K562 (cell line): ENCODE measurements around the gene DAZAP1. TPM values are rescaled to one million over a fixed set of nuclear protein-coding genes. Genes with fewer than 3 reads are reported as not detected.

Experiments
- ATAC-seq: fragments of 200-7000 bp; cut with Tn5 transposase; 3 replicates; pipeline ENCODE4 v1.9.1; 2020; ENCODE audit warnings: moderate library complexity
- BruUV-seq: library from RNA; stranded (reverse); fragments of 400-500 nt; replicated peaks from 2 replicates; lab custom pipeline; 2021; lab: Mats Ljungman, UMichigan
- CTCF ChIA-PET: fragments of 300-600 bp; formaldehyde crosslinking; extraction: SDS; loops from one replicate; lab custom pipeline; 2021; ENCODE audit warnings: low intra/inter-chr PET ratio; lab: Yijun Ruan, JAX
- POLR2A ChIA-PET: fragments of 300-600, 350-650 bp; sonication (Branson Sonifier 250); formaldehyde crosslinking; extraction: SDS; loops from one replicate; lab custom pipeline; 2021; ENCODE audit warnings: antibody characterized with exemption, inconsistent platforms; lab: Yijun Ruan, JAX
- DNase-seq, 4 experiments: peaks; one replicate each; pipeline versions ENCODE4 v3.0.0 to v3.0.0-alpha.2; 2011 to 2018; ENCODE audit warnings: low spot score in 3 of 4, mixed read lengths in 3 of 4; ENCODE audit errors: extremely low read depth in 1 of 4
- FAIRE-seq: peaks from 2 replicates; lab custom pipeline; 2011; peaks lifted over from hg19 to GRCh38; lab: Jason Lieb, UNC
- H2AFZ ChIP-seq: 2 replicates; pipeline ENCODE4 v1.6.0; 2011; ENCODE audit warnings: low read depth, low read length, control low read depth, inconsistent platforms
- H3K27ac ChIP-seq: fragments of 200-600 bp; 3 replicates; pipeline ENCODE4 v1.8.0; 2011; ENCODE audit warnings: low read depth, mild to moderate bottlenecking, control low read depth, inconsistent platforms, low read length, moderate library complexity, mixed read lengths; ENCODE audit errors: extremely low read depth
- H3K27me3 ChIP-seq, 2 experiments: fragments of 300-600 bp in 1 of 2; 2 replicates in 1 of 2; 3 replicates in 1 of 2; pipeline versions ENCODE4 v1.6.0 to v1.8.0; 2011; ENCODE audit warnings: inconsistent platforms in 2 of 2, low read length in 2 of 2, mild to moderate bottlenecking in 1 of 2, mixed read lengths in 1 of 2, moderate library complexity in 1 of 2; ENCODE audit not compliant: control insufficient read depth in 2 of 2, insufficient read depth in 2 of 2
- H3K36me3 ChIP-seq: fragments of 300-600 bp; 3 replicates; pipeline ENCODE4 v1.8.0; 2011; ENCODE audit warnings: mild to moderate bottlenecking, low read length, inconsistent platforms; ENCODE audit not compliant: control insufficient read depth, insufficient read depth
- H3K4me1 ChIP-seq, 2 experiments: fragments of 200-600 bp in 1 of 2; replicated peaks in 1 of 2; 2 replicates in 1 of 2; 3 replicates in 1 of 2; pipeline versions ENCODE4 v1.5.1 to v1.8.0; 2011; ENCODE audit warnings: inconsistent platforms in 2 of 2, low read length in 2 of 2, mild to moderate bottlenecking in 1 of 2, mixed read lengths in 1 of 2, moderate library complexity in 1 of 2; ENCODE audit not compliant: control insufficient read depth in 2 of 2, insufficient read depth in 2 of 2
- H3K4me2 ChIP-seq: 2 replicates; pipeline ENCODE4 v1.6.1; 2011; ENCODE audit warnings: low read length, control low read depth, inconsistent platforms, mixed read lengths; ENCODE audit not compliant: insufficient read depth
- H3K4me3 ChIP-seq: fragments of 200-600 bp; sonication (generic), shearing (Covaris generic); 2 replicates; pipeline ENCODE4 v1.5.1; 2016; ENCODE audit warnings: control low read depth, inconsistent platforms
- H3K79me2 ChIP-seq: fragments of 200-600 bp; 3 replicates; pipeline ENCODE4 v1.8.0; 2011; ENCODE audit warnings: low read length, inconsistent platforms; ENCODE audit not compliant: control insufficient read depth, insufficient read depth
- H3K9ac ChIP-seq, 2 experiments: 2 replicates each; pipeline versions ENCODE4 v1.6.0 to v1.6.1; 2011; ENCODE audit warnings: low read depth in 2 of 2, low read length in 2 of 2, control low read depth in 1 of 2, inconsistent platforms in 1 of 2, mild to moderate bottlenecking in 1 of 2, mixed read lengths in 1 of 2; ENCODE audit not compliant: insufficient read depth in 1 of 2
- H3K9me1 ChIP-seq: one replicate; pipeline ENCODE4 v1.6.0; 2011; ENCODE audit warnings: inconsistent platforms, mild to moderate bottlenecking, low read length, moderate library complexity; ENCODE audit not compliant: control insufficient read depth, insufficient read depth
- H3K9me3 ChIP-seq: replicated peaks from 2 replicates; pipeline ENCODE4 v1.5.1; 2011; ENCODE audit warnings: low read depth, low read length, inconsistent platforms; ENCODE audit not compliant: control insufficient read depth, insufficient read depth
- H4K20me1 ChIP-seq: replicated peaks from 2 replicates; pipeline ENCODE4 v1.6.1; 2011; ENCODE audit warnings: low read length, inconsistent platforms, mixed read lengths; ENCODE audit not compliant: control insufficient read depth, insufficient read depth
- CAMTA2 ChIP-seq: fragments of 250-450 bp; sonication (Bioruptor Pico); conservative IDR thresholded peaks from 2 replicates; pipeline ENCODE4 v1.5.1; 2022
- CBFA2T2 ChIP-seq: fragments of 450-650 bp; conservative IDR thresholded peaks from 2 replicates; pipeline ENCODE4 v1.6.1; 2017; ENCODE audit warnings: mild to moderate bottlenecking
- DNMT1 ChIP-seq: fragments of 450-650 bp; IDR thresholded peaks from 2 replicates; pipeline ENCODE4 v1.6.1; 2016; ENCODE audit warnings: antibody characterized with exemption, mild to moderate bottlenecking
- FOXK2 ChIP-seq, 2 experiments: fragments of 450-650 bp; IDR thresholded peaks in 1 of 2; conservative IDR thresholded peaks in 1 of 2; 2 replicates each; pipeline ENCODE4 v1.6.1; 2016; ENCODE audit warnings: low read depth in 2 of 2, mild to moderate bottlenecking in 1 of 2
- HDAC3 ChIP-seq: fragments of 450-650 bp; IDR thresholded peaks from 2 replicates; pipeline ENCODE4 v1.6.1; 2018; ENCODE audit warnings: borderline replicate concordance, mild to moderate bottlenecking, moderate library complexity; ENCODE audit not compliant: partially characterized antibody
- HSF4 ChIP-seq: fragments of 250-450 bp; sonication (Bioruptor Pico); IDR thresholded peaks from 2 replicates; pipeline ENCODE4 v2.1.2; 2022; ENCODE audit warnings: mild to moderate bottlenecking, moderate library complexity, borderline replicate concordance
- IRF2 ChIP-seq: sonication (generic); formaldehyde crosslinking; IDR thresholded peaks from 2 replicates; pipeline ENCODE4 v1.8.1; 2022; ENCODE audit warnings: mild to moderate bottlenecking, missing genetic modification reagents
- KDM1A ChIP-seq, 2 experiments: fragments of 450-650 bp; IDR thresholded peaks; 2 replicates each; pipeline ENCODE4 v1.6.1; 2016; ENCODE audit warnings: mild to moderate bottlenecking in 2 of 2
- POLR2G ChIP-seq: fragments of 200-400 bp; formaldehyde crosslinking; IDR thresholded peaks from 2 replicates; pipeline ENCODE4 v1.6.1; 2017; ENCODE audit warnings: low read depth, mild to moderate bottlenecking, antibody characterized with exemption, low read length, moderate library complexity
- RCOR1 ChIP-seq, 2 experiments: IDR thresholded peaks; 2 replicates each; pipeline ENCODE4 v1.6.1; 2012; ENCODE audit warnings: low read depth in 2 of 2, low read length in 2 of 2, borderline replicate concordance in 1 of 2, improper control_type of control experiment in 1 of 2
- SETDB1 ChIP-seq: IDR thresholded peaks from one replicate; pipeline ENCODE4 v1.6.1; 2012; ENCODE audit warnings: low read length, control low read depth, inconsistent platforms
- SRSF3 ChIP-seq: fragments of 200-400 bp; formaldehyde crosslinking; IDR thresholded peaks from 2 replicates; pipeline ENCODE4 v1.6.1; 2016; ENCODE audit warnings: mild to moderate bottlenecking, low read length, moderate library complexity; ENCODE audit not compliant: insufficient read depth
- TAF7 ChIP-seq: fragments of 450-650 bp; IDR thresholded peaks from 2 replicates; pipeline ENCODE4 v1.6.1; 2016; ENCODE audit warnings: missing genetic modification characterization, missing compliant biosample characterization
- TFAP4 ChIP-seq: sonication (generic); formaldehyde crosslinking; IDR thresholded peaks from 2 replicates; pipeline ENCODE4 v1.8.0; 2022; ENCODE audit warnings: missing genetic modification reagents, mild to moderate bottlenecking, moderate library complexity, borderline replicate concordance
- ZNF184 ChIP-seq: sonication (generic); formaldehyde crosslinking; IDR thresholded peaks from 2 replicates; pipeline ENCODE4 v1.5.0; 2020; ENCODE audit warnings: missing genetic modification reagents
- ZNF551 ChIP-seq: fragments of 250-450 bp; sonication (Bioruptor Pico); IDR thresholded peaks from 2 replicates; pipeline ENCODE4 v1.5.0; 2021; ENCODE audit warnings: mild to moderate bottlenecking, moderate library complexity
- WGBS: fragments of 100-300 bp; shearing (Covaris generic); methylation state at CpG from one replicate; pipeline ENCODE4 v1.1.6; 2016; ENCODE audit warnings: low coverage, mixed read lengths; ENCODE audit not compliant: insufficient coverage; ENCODE audit errors: missing lambda C conversion rate; 5-methylcytosine and 5-hydroxymethylcytosine counted together
- in situ Hi-C: fragments of 300-500 bp; cut with MboI; formaldehyde crosslinking; loops from 4 replicates; pipeline ENCODE4 v1.15.0; 2018; ENCODE audit warnings: inconsistent platforms, mixed read lengths
- intact Hi-C: fragments of 100-400 bp; cut with micrococcal nuclease; formaldehyde crosslinking; loops from 2 replicates; pipeline ENCODE4 v1.14.2; 2022
- polyA plus RNA-seq, 8 experiments: library from polyadenylated mRNA; depleted of rRNA in 4 of 8; stranded (reverse) in 5 of 8; unstranded in 3 of 8; fragments of >200 nt; fragmentation: Nextera tagmentation in 2 of 8; fragmentation: Illumina TruSeq in 1 of 8; extraction: Ambion mirVana in 2 of 8; extraction: Trizol in 1 of 8; gene quantifications; 2 replicates each; pipeline versions ENCODE4 v1.2.1 to v1.2.3, GENCODE V29; 2011 to 2014; ENCODE audit warnings: inconsistent platforms in 1 of 8, missing spikeins in 1 of 8
- total RNA-seq, 7 experiments: library from RNA; depleted of rRNA in 6 of 7; stranded (reverse); fragments of >200 nt in 6 of 7; fragmentation: Illumina TruSeq in 2 of 7; extraction: Trizol in 2 of 7; gene quantifications; 2 replicates each; pipeline versions ENCODE4 v1.2.1 to v1.2.3, GENCODE V29; 2011 to 2021; ENCODE audit warnings: low replicate concordance in 1 of 7
- TF ChIP-seq, protein P1 (sequence below): sonication (generic); formaldehyde crosslinking; IDR thresholded peaks from 2 replicates; pipeline ENCODE4 v1.9.0; 2022; ENCODE audit warnings: mild to moderate bottlenecking, missing genetic modification reagents
- TF ChIP-seq, protein P2 (sequence below): sonication (generic); formaldehyde crosslinking; IDR thresholded peaks from 2 replicates; pipeline ENCODE4 v1.8.1; 2022; ENCODE audit warnings: missing genetic modification reagents

The DAZAP1 gene
- total and polyA plus RNA-seq, 9 of the 15 experiments (the other 6 are each of a cell fraction or from before 2014, with no cell fraction given): 10.8 to 289 (median 142) TPM

DNA sequence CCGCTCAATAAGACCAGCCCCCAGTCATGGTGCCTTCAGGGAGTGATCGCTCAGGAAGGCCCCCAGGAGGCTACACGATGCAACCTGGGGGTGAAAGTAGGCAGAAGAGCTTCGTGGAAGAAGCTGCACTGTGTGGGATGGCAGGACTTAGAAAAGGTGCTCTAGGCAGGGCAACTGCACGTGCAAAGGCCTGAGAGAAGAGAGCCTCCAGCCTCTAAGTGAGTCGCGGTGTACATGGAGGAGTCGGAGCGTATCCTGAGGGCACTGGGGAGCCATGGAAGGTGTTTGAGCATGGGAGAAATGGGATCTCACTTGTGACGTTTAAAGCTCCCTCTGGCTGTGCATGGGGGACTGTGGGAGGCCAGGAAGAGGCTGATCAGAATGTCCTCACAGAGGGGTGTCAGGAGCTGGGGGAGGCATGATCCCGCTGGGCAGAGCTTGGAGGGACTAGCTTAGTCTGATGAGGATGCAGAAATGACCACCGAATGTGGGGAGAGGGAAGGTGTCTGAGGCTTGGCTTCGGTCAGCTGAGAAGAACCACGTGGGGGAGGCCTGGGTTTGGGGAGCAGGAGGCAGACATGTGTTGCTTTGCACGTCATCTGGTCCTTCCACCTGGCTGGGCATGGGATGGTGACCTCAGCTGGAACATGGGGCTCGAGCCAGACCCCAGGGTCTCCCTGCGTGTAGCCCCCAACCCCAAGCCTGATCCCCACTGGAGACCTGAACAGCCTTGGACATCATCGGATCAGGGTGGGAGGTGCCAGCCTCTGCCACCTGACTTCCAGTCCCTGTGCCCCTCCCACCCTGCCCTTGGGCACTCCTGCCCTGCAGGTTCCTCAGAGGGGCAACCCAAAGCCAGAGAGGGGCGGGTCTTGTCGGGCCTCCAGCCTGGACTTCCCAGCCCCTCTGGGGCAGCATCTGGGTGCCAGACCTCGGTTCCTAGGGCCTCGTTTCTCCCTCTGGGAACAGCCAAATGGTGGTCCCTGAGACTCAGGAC lies 43.6 kb downstream of the DAZAP1 start:
- CTCF ChIA-PET: no interaction called here
- no peak for ATAC-seq
- intact Hi-C loops: no loop called here
- TF ChIP-seq ZNF551 (CRISPR knock-in tag) (no peak), SRSF3 (no peak), FOXK2 (conservative IDR thresholded peaks at IDR 0.05 in 1 of 2, IDR thresholded peaks at IDR 0.05 in 1 of 2; ENCODE audit: low read depth in 2 of 2) (no peak), IRF2 (CRISPR knock-in tag) (no peak), KDM1A (IDR thresholded peaks at IDR 0.05) (peak; percentile 76 to 86), CAMTA2 (CRISPR knock-in tag) (no peak), HSF4 (CRISPR knock-in tag) (no peak), DNMT1 (no peak), TFAP4 (CRISPR knock-in tag) (0 out of 2 replicates have a peak, but pooled peaks have one; percentile 42), TAF7 (no peak), SETDB1 (no peak), ZNF184 (CRISPR knock-in tag) (no peak), CBFA2T2 (no peak), RCOR1 (IDR thresholded peaks at IDR 0.05; ENCODE audit: borderline replicate concordance in 1 of 2, low read depth in 2 of 2, low read length in 2 of 2) (peak in 1 of 2 experiments; percentile 51; a peak in 1 of 4 replicates), HDAC3 (no peak), POLR2G (0 out of 2 replicates have a peak, but pooled peaks have one; percentile 23)
- TF ChIP-seq, protein P1, sequence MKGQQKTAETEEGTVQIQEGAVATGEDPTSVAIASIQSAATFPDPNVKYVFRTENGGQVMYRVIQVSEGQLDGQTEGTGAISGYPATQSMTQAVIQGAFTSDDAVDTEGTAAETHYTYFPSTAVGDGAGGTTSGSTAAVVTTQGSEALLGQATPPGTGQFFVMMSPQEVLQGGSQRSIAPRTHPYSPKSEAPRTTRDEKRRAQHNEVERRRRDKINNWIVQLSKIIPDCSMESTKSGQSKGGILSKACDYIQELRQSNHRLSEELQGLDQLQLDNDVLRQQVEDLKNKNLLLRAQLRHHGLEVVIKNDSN (CRISPR knock-in tag): peak; percentile 59
- TF ChIP-seq, protein P2, sequence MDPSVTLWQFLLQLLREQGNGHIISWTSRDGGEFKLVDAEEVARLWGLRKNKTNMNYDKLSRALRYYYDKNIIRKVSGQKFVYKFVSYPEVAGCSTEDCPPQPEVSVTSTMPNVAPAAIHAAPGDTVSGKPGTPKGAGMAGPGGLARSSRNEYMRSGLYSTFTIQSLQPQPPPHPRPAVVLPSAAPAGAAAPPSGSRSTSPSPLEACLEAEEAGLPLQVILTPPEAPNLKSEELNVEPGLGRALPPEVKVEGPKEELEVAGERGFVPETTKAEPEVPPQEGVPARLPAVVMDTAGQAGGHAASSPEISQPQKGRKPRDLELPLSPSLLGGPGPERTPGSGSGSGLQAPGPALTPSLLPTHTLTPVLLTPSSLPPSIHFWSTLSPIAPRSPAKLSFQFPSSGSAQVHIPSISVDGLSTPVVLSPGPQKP: no peak

More for the DNA sequence above, 43.6 kb downstream of the DAZAP1 start:
- Histone ChIP-seq H3K9me3 (no peaks in the 10 kb centered on the region), H4K20me1 (peaks cover 20% of the 10 kb centered on the region; the same call in 1 of the 2 replicates), H2AFZ (no peak overlapping the region), H3K4me2 (no peak overlapping the region), H3K36me3 (no peaks in the 10 kb centered on the region), H3K4me3 (no peak overlapping the region), H3K27me3 (peaks cover 0 to 12% of the 10 kb centered on the region in 2 experiments; a peak in 1 of 5 replicates), H3K79me2 (no peaks in the 10 kb centered on the region), H3K27ac (no peak overlapping the region), H3K9ac (no peak overlapping the region), H3K4me1 (peaks cover 2 to 74% of the 10 kb centered on the region in 2 experiments; a peak in 4 of 5 replicates), H3K9me1 (peaks cover 4% of the 10 kb centered on the region)
- no TSS peak for BruUV-seq
- POLR2A ChIA-PET: interaction anchor here (0.8 to 1.1 kb wide), 2 partner anchors 9 to 11 kb away, joined by 3 read pairs; no protein-coding TSS in a partner anchor
- WGBS: 20% methylated on average over 20 of the region's 22 CpGs
- in situ Hi-C loops: no loop called here
- DNase-seq: no peak
- FAIRE-seq: no peak
